IPS-15b (cell line): ENCODE results near the gene KIFC3.
"Not testable (repeated sequence)": the region's sequence is repeated elsewhere in the genome, so short reads cannot be mapped to it uniquely, and the experiment has no call there.

Experiments used
- H3K27me3 ChIP-seq: one replicate; pipeline ENCODE4 v1.6.1; 2013; ENCODE audit warnings: low read length; ENCODE audit not compliant: control insufficient read depth, insufficient read depth
- H3K36me3 ChIP-seq: one replicate; pipeline ENCODE4 v1.6.1; 2013; ENCODE audit warnings: low read length; ENCODE audit not compliant: control insufficient read depth, insufficient read depth
- H3K4me1 ChIP-seq: one replicate; pipeline ENCODE4 v1.6.1; 2013; ENCODE audit warnings: mild to moderate bottlenecking, low read length; ENCODE audit not compliant: control insufficient read depth, insufficient read depth
- H3K4me3 ChIP-seq: one replicate; pipeline ENCODE4 v1.5.1; 2013; ENCODE audit warnings: low read depth, low read length
- H3K9ac ChIP-seq: one replicate; pipeline ENCODE4 v1.6.1; 2013; ENCODE audit warnings: low read depth, mild to moderate bottlenecking, low read length
- H3K9me3 ChIP-seq: one replicate; pipeline ENCODE4 v1.6.1; 2013; ENCODE audit warnings: mild to moderate bottlenecking, low read length; ENCODE audit not compliant: control insufficient read depth, insufficient read depth

Gene KIFC3

GRCh38 chr16:57752581-57753447, 49.5 kb downstream of the KIFC3 start:
- Histone ChIP-seq H3K27me3 (no peaks in the 10 kb centered on the region), H3K9me3 (no peaks in the 10 kb centered on the region), H3K36me3 (peaks cover 52% of the 10 kb centered on the region), H3K9ac (no peak overlapping the region), H3K4me3 (no peak overlapping the region), H3K4me1 (no peaks in the 10 kb centered on the region)

DNA sequence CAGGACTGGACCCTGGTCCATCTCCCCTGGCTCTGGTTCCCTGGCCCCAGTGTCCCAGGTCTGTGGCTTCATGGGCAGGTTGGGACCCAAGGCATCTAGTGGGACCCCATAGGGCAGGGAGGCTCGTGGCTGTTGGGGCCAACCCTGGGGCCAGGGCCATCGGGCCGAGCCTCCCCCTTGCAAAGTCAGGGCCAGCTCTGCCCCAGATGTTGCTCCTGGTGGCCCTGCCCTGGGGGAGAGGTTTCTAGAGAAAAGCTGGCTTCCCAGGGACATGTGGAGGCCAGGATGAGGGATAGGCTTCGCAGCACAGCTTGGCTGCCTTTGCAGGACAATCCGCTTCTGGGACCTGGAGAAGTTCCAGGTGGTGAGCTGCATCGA, 50.1 kb downstream of the KIFC3 start:
- Histone ChIP-seq H3K27me3 (no peaks in the 10 kb centered on the region), H3K4me3 (no peak overlapping the region), H3K4me1 (no peaks in the 10 kb centered on the region), H3K9ac (no peak overlapping the region), H3K36me3 (peaks cover 50% of the 10 kb centered on the region), H3K9me3 (no peaks in the 10 kb centered on the region)

DNA sequence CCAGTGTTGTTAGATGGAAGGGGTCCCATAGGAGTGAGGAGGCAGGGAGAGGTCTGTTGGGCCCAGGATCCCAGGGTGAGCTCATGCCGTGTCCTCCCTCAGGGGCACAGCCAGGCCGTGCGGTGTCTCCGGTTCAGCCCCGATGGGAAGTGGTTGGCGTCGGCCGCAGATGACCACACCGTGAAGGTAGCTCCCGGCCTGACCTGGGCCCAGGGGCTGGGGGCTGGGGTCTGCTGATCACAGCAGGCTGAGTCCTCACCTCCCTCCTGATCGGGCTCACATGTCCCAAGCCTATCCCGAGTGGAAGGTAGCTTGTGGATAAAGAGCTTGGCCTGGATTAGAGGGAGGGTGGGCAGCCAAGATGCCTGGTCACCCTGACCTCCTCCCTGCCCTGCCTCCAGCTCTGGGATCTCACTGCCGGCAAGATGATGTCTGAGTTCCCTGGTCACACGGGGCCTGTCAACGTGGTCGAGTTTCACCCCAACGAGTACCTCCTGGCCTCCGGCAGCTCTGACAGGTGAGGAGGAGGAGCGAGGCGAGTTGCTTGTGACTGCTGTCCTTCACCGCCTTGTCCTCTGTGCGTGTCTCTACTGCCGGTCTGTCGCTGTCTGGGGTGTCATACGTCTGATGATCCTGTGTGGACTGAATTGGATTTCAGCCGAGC, 50.6 kb downstream of the KIFC3 start:
- Histone ChIP-seq H3K27me3 (no peaks in the 10 kb centered on the region), H3K4me1 (no peaks in the 10 kb centered on the region), H3K4me3 (no peak overlapping the region), H3K9ac (no peak overlapping the region), H3K36me3 (peaks cover 50% of the 10 kb centered on the region), H3K9me3 (no peaks in the 10 kb centered on the region)

DNA sequence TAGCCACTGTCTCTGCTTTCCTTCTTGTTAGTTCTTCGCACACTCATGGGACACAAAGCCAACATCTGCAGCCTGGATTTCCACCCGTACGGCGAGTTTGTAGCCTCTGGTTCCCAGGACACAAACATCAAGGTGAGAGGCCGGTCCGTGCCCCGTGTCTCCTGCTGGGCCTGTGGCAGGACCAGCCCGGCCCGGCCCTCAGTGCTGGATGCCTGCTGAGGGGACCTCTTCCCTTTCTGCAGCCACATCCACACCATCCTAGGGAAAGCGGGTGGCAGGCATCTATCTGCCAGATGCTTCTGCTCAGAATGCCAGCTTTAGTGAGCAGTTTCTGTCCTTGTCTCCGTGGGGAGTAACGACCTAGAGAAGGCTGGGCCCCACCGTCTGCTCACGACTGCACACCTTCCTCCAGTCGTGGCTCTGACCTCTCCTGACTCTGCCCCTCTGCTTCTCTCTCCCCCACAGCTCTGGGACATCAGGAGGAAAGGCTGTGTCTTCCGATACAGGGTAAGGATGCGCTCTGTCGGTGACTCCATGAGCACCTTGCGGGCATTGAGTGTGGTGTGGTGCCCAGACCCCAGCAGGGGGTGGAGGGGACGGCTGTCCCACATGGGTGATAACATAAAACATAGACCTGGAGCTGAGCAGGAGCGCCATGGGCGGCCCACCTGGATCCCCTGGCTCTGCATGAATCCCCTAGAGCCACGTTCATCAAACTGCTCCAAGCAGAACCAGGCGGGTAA, 51.3 kb downstream of the KIFC3 start:
- H3K9ac ChIP-seq: no peak overlapping the region
- H3K9me3 ChIP-seq: no peaks in the 10 kb centered on the region
- no peaks in the 10 kb centered on the region for H3K27me3 ChIP-seq
- peaks cover 49% of the 10 kb centered on the region for H3K36me3 ChIP-seq
- no peaks in the 10 kb centered on the region for H3K4me1 ChIP-seq
- H3K4me3 ChIP-seq: no peak overlapping the region

- Histone ChIP-seq H3K36me3 (peaks cover 39% of the 10 kb centered on the region), H3K9ac (no peak overlapping the region), H3K9me3 (no peaks in the 10 kb centered on the region), H3K4me3 (no peak overlapping the region), H3K27me3 (no peaks in the 10 kb centered on the region), H3K4me1 (no peaks in the 10 kb centered on the region)
Measured at GRCh38 chr16:57749856-57750452, 52.3 kb downstream of the KIFC3 start.

GRCh38 chr16:57749101-57749692, 53.1 kb downstream of the KIFC3 start:
- H3K4me1 ChIP-seq: no peaks in the 10 kb centered on the region
- no peak overlapping the region for H3K9ac ChIP-seq

DNA sequence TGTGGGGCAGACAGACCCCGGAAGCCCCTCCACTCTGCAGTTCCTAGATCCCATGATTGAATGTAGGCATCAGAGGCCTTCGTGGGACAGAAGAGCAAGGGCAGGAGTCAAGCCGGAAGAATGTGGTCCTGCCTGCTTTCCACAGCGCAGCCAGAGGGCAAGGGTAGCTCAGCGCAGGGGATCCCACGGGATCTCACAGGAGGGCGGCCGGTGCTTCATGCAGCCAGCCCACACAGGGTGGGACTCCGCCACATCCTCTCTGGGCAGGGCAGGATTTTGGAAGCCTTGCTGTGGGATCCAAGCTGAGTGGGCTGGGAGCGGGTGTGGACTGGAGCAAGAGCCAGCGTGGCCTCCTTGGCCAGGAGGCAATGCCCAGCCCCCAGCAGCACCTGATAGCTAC, 53.7 kb downstream of the KIFC3 start:
- Histone ChIP-seq H3K36me3 (peaks cover 35% of the 10 kb centered on the region), H3K9me3 (no peaks in the 10 kb centered on the region), H3K4me1 (no peaks in the 10 kb centered on the region), H3K9ac (no peak overlapping the region), H3K4me3 (no peak overlapping the region), H3K27me3 (no peaks in the 10 kb centered on the region)

More at GRCh38 chr16:57749101-57749692, 53.1 kb downstream of the KIFC3 start:
- no peaks in the 10 kb centered on the region for H3K9me3 ChIP-seq
- peaks cover 35% of the 10 kb centered on the region for H3K36me3 ChIP-seq
- no peak overlapping the region for H3K4me3 ChIP-seq
- no peaks in the 10 kb centered on the region for H3K27me3 ChIP-seq

DNA sequence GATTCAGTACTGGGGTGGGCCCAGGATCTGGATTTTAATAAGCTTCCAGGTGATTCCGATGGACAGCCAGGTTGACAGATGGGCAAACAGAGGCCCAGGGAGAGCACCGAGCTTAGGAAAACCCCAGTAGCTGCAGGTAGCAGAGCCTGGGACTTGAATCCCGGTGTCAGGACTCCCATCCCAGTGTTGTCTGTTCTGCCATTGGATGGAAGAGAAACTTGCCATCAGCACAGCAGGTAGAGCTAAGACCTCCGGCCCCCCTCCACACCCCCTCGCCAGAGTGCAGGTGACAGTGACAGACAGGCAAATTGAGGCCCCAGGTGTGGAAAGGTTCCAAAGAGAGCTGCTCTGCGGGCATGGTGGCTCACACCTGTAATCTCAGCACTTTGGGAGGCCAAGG, 54.3 kb downstream of the KIFC3 start:
- H3K36me3 ChIP-seq: peaks cover 29% of the 10 kb centered on the region
- no peaks in the 10 kb centered on the region for H3K9me3 ChIP-seq
- no peaks in the 10 kb centered on the region for H3K4me1 ChIP-seq
- no peak overlapping the region for H3K9ac ChIP-seq
- no peak overlapping the region for H3K4me3 ChIP-seq
- H3K27me3 ChIP-seq: no peaks in the 10 kb centered on the region

DNA sequence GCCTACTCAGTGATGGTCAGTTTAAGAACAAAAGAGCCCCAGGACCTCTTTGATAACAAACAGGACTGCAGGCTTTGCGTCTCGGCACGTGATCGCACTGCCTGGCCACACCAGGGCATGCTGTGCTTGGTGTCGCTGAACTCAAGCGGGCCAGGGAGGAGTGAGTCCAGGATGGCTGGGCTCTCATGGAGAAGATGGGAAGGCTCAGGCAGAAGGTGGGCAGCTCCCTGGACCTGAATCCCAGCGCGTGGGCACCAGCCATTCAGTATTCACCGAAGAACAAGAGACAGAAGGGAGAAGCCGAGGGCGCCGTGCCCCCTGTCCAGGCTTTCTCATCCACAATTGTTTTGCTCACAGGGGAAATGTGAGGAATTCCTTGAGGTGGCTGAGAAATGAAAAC, 54.8 kb downstream of the KIFC3 start:
- Histone ChIP-seq H3K4me3 (no peak overlapping the region), H3K9ac (no peak overlapping the region), H3K36me3 (peaks cover 26% of the 10 kb centered on the region), H3K9me3 (no peaks in the 10 kb centered on the region), H3K4me1 (no peaks in the 10 kb centered on the region), H3K27me3 (no peaks in the 10 kb centered on the region)

DNA sequence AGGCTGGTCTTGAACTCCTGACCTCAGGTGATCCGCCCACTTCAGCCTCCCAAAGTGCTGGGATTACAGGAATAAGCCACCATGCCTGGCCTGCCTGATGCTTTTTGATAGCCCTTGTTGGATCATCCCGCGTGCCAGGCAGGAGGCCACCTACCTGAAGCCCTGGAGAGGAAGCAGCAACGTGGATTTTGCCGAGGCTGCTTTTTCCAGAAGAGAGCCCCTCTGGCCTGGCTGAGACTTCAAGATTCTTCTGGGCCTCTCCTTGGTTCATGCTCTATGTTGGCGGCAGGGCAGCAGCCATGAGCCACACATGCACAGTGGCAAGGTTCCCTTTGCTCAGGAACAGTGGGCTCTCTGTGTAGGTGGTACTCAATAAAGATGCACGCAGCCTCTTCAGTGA, 55.2 kb downstream of the KIFC3 start:
- H3K36me3 ChIP-seq: peaks cover 23% of the 10 kb centered on the region

DNA sequence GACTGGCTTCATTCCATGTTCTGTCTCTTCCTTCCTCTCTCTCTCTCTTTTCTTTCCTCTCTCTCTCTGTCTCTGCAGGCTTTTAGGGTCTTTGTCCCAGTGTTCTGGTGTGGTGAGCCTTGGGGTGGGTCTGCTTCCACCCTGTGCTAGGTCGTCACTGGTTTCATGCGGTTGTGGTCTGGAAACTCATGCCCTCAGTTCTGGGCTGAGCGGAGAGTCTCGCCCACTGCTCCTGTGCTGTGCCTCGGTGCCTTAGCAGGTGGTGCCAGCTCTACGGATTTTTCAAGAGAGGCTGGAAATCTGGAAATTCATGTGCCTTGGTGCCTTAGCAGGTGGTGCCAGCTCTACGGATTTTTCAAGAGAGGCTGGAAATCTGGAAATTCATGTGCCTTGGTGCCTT, 56.0 kb downstream of the KIFC3 start:
- H3K4me3 ChIP-seq, H3K9me3 ChIP-seq, H3K4me1 ChIP-seq, H3K27me3 ChIP-seq, H3K9ac ChIP-seq: not testable (repeated sequence)
- H3K36me3 ChIP-seq: peaks cover 15% of the 10 kb centered on the region

More for the DNA sequence above, 55.2 kb downstream of the KIFC3 start:
- H3K4me3 ChIP-seq: no peak overlapping the region
- H3K27me3 ChIP-seq: no peaks in the 10 kb centered on the region
- no peaks in the 10 kb centered on the region for H3K4me1 ChIP-seq
- H3K9ac ChIP-seq: no peak overlapping the region
- H3K9me3 ChIP-seq: no peaks in the 10 kb centered on the region
